Mesenchymal stem cell (in vitro differentiated cells and primary cell): Measurements from ENCODE around the gene CAMTA1.
A peak's percentile ranks its signal among the peaks of the same experiment; 100 is the strongest.

Experiments used
- DNase-seq: peaks from one replicate; pipeline ENCODE4 v3.0.0-alpha.2; 2013
- H2AFZ ChIP-seq: one replicate; pipeline ENCODE4 v1.6.1; 2013; ENCODE audit warnings: low read depth, mild to moderate bottlenecking, control low read depth, inconsistent platforms, low read length, moderate library complexity
- H2AK5ac ChIP-seq: 2 replicates; pipeline ENCODE4 v1.6.1; 2013; ENCODE audit warnings: low read length, moderate library complexity, mild to moderate bottlenecking, inconsistent platforms; ENCODE audit not compliant: severe bottlenecking
- H2BK120ac ChIP-seq: one replicate; pipeline ENCODE4 v1.6.1; 2013; ENCODE audit warnings: low read depth, mild to moderate bottlenecking, inconsistent platforms, low read length, moderate library complexity
- H2BK12ac ChIP-seq, 2 experiments: one replicate each; pipeline ENCODE4 v1.6.1; 2013; ENCODE audit warnings: inconsistent platforms in 2 of 2, low read length in 2 of 2, mild to moderate bottlenecking in 2 of 2, moderate library complexity in 2 of 2, control low read depth in 1 of 2
- H2BK15ac ChIP-seq: one replicate; pipeline ENCODE4 v1.6.1; 2013; ENCODE audit warnings: mild to moderate bottlenecking, low read depth, inconsistent platforms; ENCODE audit not compliant: poor library complexity, severe bottlenecking
- H2BK5ac ChIP-seq: 2 replicates; pipeline ENCODE4 v1.6.1; 2013; ENCODE audit warnings: low read depth, mild to moderate bottlenecking, low read length, control low read depth, inconsistent platforms; ENCODE audit not compliant: poor library complexity, severe bottlenecking
- H3K14ac ChIP-seq, 2 experiments: one replicate each; pipeline ENCODE4 v1.6.1; 2013; ENCODE audit warnings: inconsistent platforms in 2 of 2, low read length in 2 of 2, control low read depth in 1 of 2, mild to moderate bottlenecking in 1 of 2, moderate library complexity in 1 of 2
- H3K18ac ChIP-seq, 2 experiments: one replicate each; pipeline ENCODE4 v1.6.1; 2013; ENCODE audit warnings: inconsistent platforms in 2 of 2, low read length in 2 of 2, control low read depth in 1 of 2, low read depth in 1 of 2, mild to moderate bottlenecking in 1 of 2
- H3K23ac ChIP-seq, 2 experiments: one replicate each; pipeline ENCODE4 v1.6.1; 2013; ENCODE audit warnings: inconsistent platforms in 2 of 2, low read length in 2 of 2, mild to moderate bottlenecking in 2 of 2, moderate library complexity in 2 of 2, control low read depth in 1 of 2
- H3K27ac ChIP-seq: 2 replicates; pipeline ENCODE4 v1.5.1; 2013; ENCODE audit warnings: mild to moderate bottlenecking, moderate library complexity, low read length, control low read depth, inconsistent platforms; ENCODE audit not compliant: poor library complexity, severe bottlenecking
- H3K27me3 ChIP-seq, 2 experiments: 2 replicates each; pipeline versions ENCODE4 v1.6.1 to v1.7.0; 2013; ENCODE audit warnings: low read length in 2 of 2, mild to moderate bottlenecking in 2 of 2, moderate library complexity in 2 of 2, control low read depth in 1 of 2, inconsistent platforms in 1 of 2; ENCODE audit not compliant: control insufficient read depth in 1 of 2, insufficient read depth in 1 of 2
- H3K36me3 ChIP-seq, 2 experiments: 2 replicates each; pipeline versions ENCODE4 v1.6.1 to v1.7.0; 2013; ENCODE audit warnings: low read length in 2 of 2, control low read depth in 1 of 2, inconsistent platforms in 1 of 2, low read depth in 1 of 2, mild to moderate bottlenecking in 1 of 2; ENCODE audit not compliant: insufficient read depth in 2 of 2, control insufficient read depth in 1 of 2
- H3K4ac ChIP-seq, 2 experiments: one replicate each; pipeline ENCODE4 v1.6.1; 2013; ENCODE audit warnings: inconsistent platforms in 2 of 2, low read length in 2 of 2, mild to moderate bottlenecking in 2 of 2, moderate library complexity in 2 of 2, control low read depth in 1 of 2, low read depth in 1 of 2
- H3K4me1 ChIP-seq: 2 replicates; pipeline ENCODE4 v1.6.1; 2013; ENCODE audit warnings: low read depth, low read length, control low read depth; ENCODE audit not compliant: control insufficient read depth, insufficient read depth
- H3K4me2 ChIP-seq: 2 replicates; pipeline ENCODE4 v1.6.1; 2013; ENCODE audit warnings: low read length, mild to moderate bottlenecking, inconsistent platforms; ENCODE audit not compliant: poor library complexity, severe bottlenecking
- H3K4me3 ChIP-seq, 2 experiments: 2 replicates each; pipeline versions ENCODE4 v1.5.1 to v1.7.0; 2013; ENCODE audit warnings: low read length in 2 of 2, mild to moderate bottlenecking in 2 of 2, control low read depth in 1 of 2, low read depth in 1 of 2; ENCODE audit not compliant: insufficient read depth in 1 of 2
- H3K79me1 ChIP-seq: replicated peaks from 2 replicates; pipeline ENCODE4 v1.6.1; 2013; ENCODE audit warnings: mild to moderate bottlenecking, control low read depth, low read length, inconsistent platforms; ENCODE audit not compliant: poor library complexity, severe bottlenecking
- H3K9ac ChIP-seq: 2 replicates; pipeline ENCODE4 v1.7.0; 2013; ENCODE audit warnings: mild to moderate bottlenecking, low read length, moderate library complexity
- H3K9me3 ChIP-seq: 2 replicates; pipeline ENCODE4 v1.7.0; 2013; ENCODE audit warnings: mild to moderate bottlenecking, low read length; ENCODE audit not compliant: control insufficient read depth
- H4K8ac ChIP-seq: one replicate; pipeline ENCODE4 v1.6.1; 2013; ENCODE audit warnings: inconsistent platforms, mild to moderate bottlenecking, low read length, moderate library complexity
- H4K91ac ChIP-seq: one replicate; pipeline ENCODE4 v1.6.1; 2013; ENCODE audit warnings: mild to moderate bottlenecking, low read length, inconsistent platforms
- WGBS: methylation state at CpG from one replicate; pipeline ENCODE4 v1.1.7; 2013; ENCODE audit warnings: mixed read lengths; 5-methylcytosine and 5-hydroxymethylcytosine counted together

CAMTA1 gene

DNA sequence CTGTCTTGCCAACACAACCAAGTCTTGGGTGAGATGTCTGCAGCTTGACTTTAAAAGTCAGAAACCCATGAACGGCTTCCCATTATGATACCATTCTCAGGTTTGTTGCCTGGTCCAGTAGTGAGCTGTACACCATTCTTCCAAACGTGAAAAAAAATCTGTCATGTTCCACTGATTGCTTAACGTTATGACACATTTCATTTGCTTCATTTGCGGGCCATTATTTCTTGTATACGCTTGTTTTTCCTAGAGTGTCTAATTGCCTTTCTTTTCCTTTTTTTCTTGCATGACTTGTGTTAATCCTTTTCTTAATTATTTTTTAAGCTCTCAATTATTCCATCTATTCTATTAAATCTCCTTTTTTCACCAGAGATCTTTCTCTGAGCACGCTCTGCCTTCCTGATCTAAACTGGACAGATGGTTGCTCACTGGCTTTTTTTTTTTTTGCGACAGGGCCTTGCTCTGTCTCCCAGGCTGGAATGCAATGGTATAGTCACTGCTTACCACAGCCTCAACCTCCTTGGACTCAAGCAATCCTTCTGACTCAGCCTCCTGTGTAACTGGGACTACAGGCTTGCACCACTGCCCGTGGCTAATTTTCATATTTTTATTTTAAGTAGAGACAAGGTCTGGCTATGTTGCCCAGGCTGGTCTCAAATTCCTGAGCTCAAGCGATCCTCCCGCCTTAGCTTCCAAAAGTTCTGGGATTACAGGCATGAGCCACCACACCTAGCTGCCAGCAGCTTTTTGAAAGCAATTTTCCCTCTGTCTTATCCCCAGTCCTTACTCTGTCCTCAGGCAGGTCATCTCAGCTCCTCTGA, 31.7 kb upstream of the CAMTA1 start:
- H3K4me1 ChIP-seq = no peaks in the 10 kb centered on the region
- H3K9me3 ChIP-seq = no peaks in the 10 kb centered on the region
- H2BK120ac ChIP-seq = no peak overlapping the region
- no peak overlapping the region for H3K9ac ChIP-seq
- no peak overlapping the region for H3K27ac ChIP-seq
- no peak for DNase-seq
- H3K18ac ChIP-seq = no peak overlapping the region
- H2BK12ac ChIP-seq = no peak overlapping the region
- H3K27me3 ChIP-seq = peaks cover 5 to 23% of the 10 kb centered on the region in 2 experiments
- H3K4me3 ChIP-seq = no peak overlapping the region
- H4K8ac ChIP-seq = no peak overlapping the region
- no peak overlapping the region for H3K14ac ChIP-seq
- WGBS = 90% methylated on average over 10 of the region's 10 CpGs
- H2AFZ ChIP-seq = no peak overlapping the region
- no peaks in the 10 kb centered on the region for H3K36me3 ChIP-seq
- no peak overlapping the region for H3K4ac ChIP-seq
- no peak overlapping the region for H3K4me2 ChIP-seq
- no peak overlapping the region for H2BK5ac ChIP-seq
- H3K79me1 ChIP-seq = no peaks in the 10 kb centered on the region
- no peak overlapping the region for H4K91ac ChIP-seq
- H3K23ac ChIP-seq = no peak overlapping the region
- no peak overlapping the region for H2AK5ac ChIP-seq
- no peak overlapping the region for H2BK15ac ChIP-seq

DNA sequence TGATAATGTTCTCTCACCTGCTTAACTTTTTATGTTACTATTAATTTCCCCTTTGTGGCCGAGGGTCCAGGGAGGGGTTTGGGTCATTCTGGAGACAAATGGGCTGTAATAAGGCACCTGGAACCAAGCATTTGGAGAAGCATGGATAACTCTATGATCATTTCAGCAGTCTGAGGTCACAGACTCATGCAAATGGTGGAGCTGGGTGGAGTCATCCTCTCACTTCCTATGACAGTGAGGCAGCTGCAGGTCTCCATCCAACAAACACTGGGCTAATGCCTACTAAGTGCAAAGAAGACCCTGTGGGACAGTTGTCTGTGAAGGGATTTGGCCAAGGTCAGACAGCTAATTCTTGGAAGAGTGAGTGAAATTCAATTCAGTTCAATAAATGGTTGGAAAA, 28.8 kb upstream of the CAMTA1 start:
- Histone ChIP-seq H3K4me3 (no peak overlapping the region), H3K36me3 (no peaks in the 10 kb centered on the region), H2BK12ac (no peak overlapping the region), H2AFZ (no peak overlapping the region), H2BK15ac (no peak overlapping the region), H3K4me1 (no peaks in the 10 kb centered on the region), H3K4ac (no peak overlapping the region), H2BK5ac (no peak overlapping the region), H3K9me3 (no peaks in the 10 kb centered on the region), H3K27me3 (peaks cover 0 to 11% of the 10 kb centered on the region in 2 experiments), H2AK5ac (no peak overlapping the region), H2BK120ac (no peak overlapping the region), H3K18ac (no peak overlapping the region), H3K9ac (no peak overlapping the region), H3K4me2 (no peak overlapping the region), H3K27ac (no peak overlapping the region), H4K91ac (no peak overlapping the region), H4K8ac (no peak overlapping the region), H3K14ac (no peak overlapping the region), H3K79me1 (no peaks in the 10 kb centered on the region), H3K23ac (no peak overlapping the region)
- 70% methylated on average over 1 of the region's 1 CpG for WGBS
- DNase-seq = no peak

DNA sequence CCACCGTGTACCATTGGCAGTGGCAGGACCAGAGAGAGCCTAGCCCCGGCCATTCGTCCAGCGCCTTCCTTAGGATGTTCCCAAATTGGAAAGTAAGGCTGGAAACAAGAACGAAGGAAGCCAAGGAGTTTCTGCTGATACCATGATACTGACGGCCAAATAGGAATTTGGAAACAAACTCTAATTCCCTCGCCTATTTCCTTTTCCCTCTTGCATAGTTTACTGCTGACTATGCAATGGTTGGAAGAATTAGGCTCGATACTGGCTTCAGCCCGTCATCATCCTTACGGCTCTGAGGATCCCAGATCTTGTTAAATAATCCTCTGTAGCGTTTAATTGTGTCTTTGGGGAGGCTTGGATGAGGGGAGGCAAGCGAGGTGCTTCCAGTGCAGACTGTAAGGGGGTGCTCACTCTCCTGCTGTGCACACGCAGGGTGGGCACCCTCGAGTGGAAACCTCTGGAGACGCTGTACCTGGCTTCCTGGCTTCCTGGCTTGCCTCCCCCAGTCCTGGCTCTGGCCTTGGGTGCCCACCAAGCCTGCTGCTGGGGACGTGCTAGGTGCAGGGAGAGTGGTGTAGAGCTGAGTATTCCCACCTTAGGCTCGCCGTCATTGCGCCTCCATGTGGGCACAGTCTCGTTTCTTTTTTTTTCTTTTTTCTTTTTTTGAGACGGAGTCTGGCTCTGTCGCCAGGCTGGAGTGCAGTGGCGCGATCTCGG, 27.4 kb upstream of the CAMTA1 start:
- H3K9ac ChIP-seq = peak overlapping the region; percentile 51
- H3K4me3 ChIP-seq = peak overlapping the region in 1 of 2 experiments; percentile 45
- no peaks in the 10 kb centered on the region for H3K79me1 ChIP-seq
- H2AK5ac ChIP-seq = no peak overlapping the region
- WGBS = 85% methylated on average over 22 of the region's 25 CpGs
- H3K27ac ChIP-seq = no peak overlapping the region
- H2AFZ ChIP-seq = no peak overlapping the region
- H3K9me3 ChIP-seq = no peaks in the 10 kb centered on the region
- no peak for DNase-seq
- H3K4me2 ChIP-seq = no peak overlapping the region
- no peaks in the 10 kb centered on the region for H3K4me1 ChIP-seq
- no peak overlapping the region for H2BK12ac ChIP-seq
- H3K4ac ChIP-seq = no peak overlapping the region
- no peak overlapping the region for H2BK5ac ChIP-seq
- H2BK15ac ChIP-seq = no peak overlapping the region
- H3K14ac ChIP-seq = no peak overlapping the region
- no peak overlapping the region for H4K8ac ChIP-seq
- no peak overlapping the region for H2BK120ac ChIP-seq
- H3K18ac ChIP-seq = no peak overlapping the region
- no peak overlapping the region for H4K91ac ChIP-seq
- no peaks in the 10 kb centered on the region for H3K36me3 ChIP-seq
- H3K27me3 ChIP-seq = peaks cover 2 to 14% of the 10 kb centered on the region in 2 experiments
- no peak overlapping the region for H3K23ac ChIP-seq

DNA sequence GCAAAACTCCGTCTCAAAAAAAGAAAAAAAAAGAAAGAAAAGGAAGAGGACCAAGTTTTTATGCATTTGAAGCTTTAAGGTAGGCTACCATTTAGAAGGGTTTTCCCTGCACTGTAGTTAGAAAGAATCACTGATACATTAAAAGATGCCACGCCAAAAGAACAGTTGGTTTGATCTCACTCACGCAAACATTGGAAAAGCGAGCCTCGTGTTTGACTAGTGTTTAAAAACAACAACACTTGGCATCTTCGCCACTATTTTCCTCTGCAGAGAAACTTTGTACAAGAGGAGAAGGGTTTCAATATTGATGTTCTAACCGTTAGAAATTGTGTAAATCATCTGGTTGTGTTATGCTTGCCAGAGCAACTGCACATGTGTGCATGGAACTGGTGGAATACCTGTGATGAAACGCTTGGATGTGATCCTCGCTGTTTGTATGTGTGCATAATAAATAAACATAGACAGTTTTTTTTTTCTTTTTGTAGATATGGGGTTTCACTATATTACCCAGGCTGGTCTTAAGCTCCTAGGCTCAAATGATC, 24.0 kb upstream of the CAMTA1 start:
- no peak overlapping the region for H3K14ac ChIP-seq
- H4K91ac ChIP-seq = no peak overlapping the region
- H3K18ac ChIP-seq = no peak overlapping the region
- H4K8ac ChIP-seq = no peak overlapping the region
- H3K4ac ChIP-seq = no peak overlapping the region
- no peaks in the 10 kb centered on the region for H3K4me1 ChIP-seq
- H3K27ac ChIP-seq = no peak overlapping the region
- no peak overlapping the region for H2AFZ ChIP-seq
- H2BK5ac ChIP-seq = no peak overlapping the region
- no peak overlapping the region for H3K9ac ChIP-seq
- H2BK15ac ChIP-seq = no peak overlapping the region
- no peak overlapping the region for H2BK12ac ChIP-seq
- no peak overlapping the region for H3K4me2 ChIP-seq
- no peak overlapping the region for H2AK5ac ChIP-seq
- no peak for DNase-seq
- no peaks in the 10 kb centered on the region for H3K79me1 ChIP-seq
- H3K36me3 ChIP-seq = no peaks in the 10 kb centered on the region
- no peak overlapping the region for H2BK120ac ChIP-seq
- peaks cover 2 to 10% of the 10 kb centered on the region in 2 experiments for H3K27me3 ChIP-seq
- H3K23ac ChIP-seq = no peak overlapping the region
- 90% methylated on average over 7 of the region's 9 CpGs for WGBS
- no peak overlapping the region for H3K4me3 ChIP-seq
- no peaks in the 10 kb centered on the region for H3K9me3 ChIP-seq
